HL-60 (cell line): Measurements from ENCODE around the gene C16orf95.

ENCODE experiments used
- POLR2AphosphoS5 ChIP-seq: IDR thresholded peaks from 2 replicates; pipeline ENCODE4 v1.6.1; 2012; ENCODE audit warnings: low read depth
- TF ChIP-seq, protein P1 (sequence below): IDR thresholded peaks from one replicate; pipeline ENCODE4 v1.5.1; 2011; ENCODE audit warnings: low read length, control low read depth, inconsistent platforms; ENCODE audit not compliant: insufficient read depth

DNA sequence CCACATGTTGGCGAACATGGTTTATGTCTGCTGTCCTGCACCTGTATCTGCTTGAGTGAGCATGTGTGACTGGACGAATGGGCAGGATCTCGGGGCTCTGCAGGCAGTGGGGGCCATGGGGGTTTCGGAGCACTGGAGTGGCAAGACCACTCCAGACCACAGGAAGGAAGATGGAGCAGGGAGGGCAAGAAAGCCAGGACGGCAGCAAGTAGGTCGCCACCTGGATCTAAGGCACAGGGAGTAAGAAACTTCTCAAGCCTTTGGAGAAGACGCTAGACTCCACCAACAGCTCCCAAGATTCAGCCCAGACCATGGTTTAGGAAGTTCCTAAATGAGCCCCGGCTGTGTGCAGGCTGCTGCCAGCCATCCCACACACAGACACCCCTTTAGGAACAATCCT, 32.8 kb upstream of the C16orf95 start:
- TF ChIP-seq, protein P1, sequence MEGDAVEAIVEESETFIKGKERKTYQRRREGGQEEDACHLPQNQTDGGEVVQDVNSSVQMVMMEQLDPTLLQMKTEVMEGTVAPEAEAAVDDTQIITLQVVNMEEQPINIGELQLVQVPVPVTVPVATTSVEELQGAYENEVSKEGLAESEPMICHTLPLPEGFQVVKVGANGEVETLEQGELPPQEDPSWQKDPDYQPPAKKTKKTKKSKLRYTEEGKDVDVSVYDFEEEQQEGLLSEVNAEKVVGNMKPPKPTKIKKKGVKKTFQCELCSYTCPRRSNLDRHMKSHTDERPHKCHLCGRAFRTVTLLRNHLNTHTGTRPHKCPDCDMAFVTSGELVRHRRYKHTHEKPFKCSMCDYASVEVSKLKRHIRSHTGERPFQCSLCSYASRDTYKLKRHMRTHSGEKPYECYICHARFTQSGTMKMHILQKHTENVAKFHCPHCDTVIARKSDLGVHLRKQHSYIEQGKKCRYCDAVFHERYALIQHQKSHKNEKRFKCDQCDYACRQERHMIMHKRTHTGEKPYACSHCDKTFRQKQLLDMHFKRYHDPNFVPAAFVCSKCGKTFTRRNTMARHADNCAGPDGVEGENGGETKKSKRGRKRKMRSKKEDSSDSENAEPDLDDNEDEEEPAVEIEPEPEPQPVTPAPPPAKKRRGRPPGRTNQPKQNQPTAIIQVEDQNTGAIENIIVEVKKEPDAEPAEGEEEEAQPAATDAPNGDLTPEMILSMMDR, result no peak
- TF ChIP-seq POLR2AphosphoS5, result no peak
